HepG2 (cell line): ENCODE data around the gene ATAD2B.

Source experiments
- ATM ChIP-seq: fragments of 450-650 bp; IDR thresholded peaks from 2 replicates; pipeline ENCODE4 v1.7.1; 2017; ENCODE audit warnings: mild to moderate bottlenecking, borderline replicate concordance
- RELA ChIP-seq: sonication (generic); formaldehyde crosslinking; IDR thresholded peaks from 2 replicates; pipeline ENCODE4 v1.4.0; 2020; ENCODE audit warnings: missing genetic modification reagents
- TF ChIP-seq, protein P1 (sequence below): sonication (generic); formaldehyde crosslinking; IDR thresholded peaks from 2 replicates; pipeline ENCODE4 v1.4.0; 2020; ENCODE audit warnings: missing genetic modification reagents

GRCh38 chr2:23803965-23804542 is 122.9 kb downstream of the ATAD2B start:
- TF ChIP-seq RELA (CRISPR knock-in tag) (no peak), ATM (no peak)
- TF ChIP-seq, protein P1, sequence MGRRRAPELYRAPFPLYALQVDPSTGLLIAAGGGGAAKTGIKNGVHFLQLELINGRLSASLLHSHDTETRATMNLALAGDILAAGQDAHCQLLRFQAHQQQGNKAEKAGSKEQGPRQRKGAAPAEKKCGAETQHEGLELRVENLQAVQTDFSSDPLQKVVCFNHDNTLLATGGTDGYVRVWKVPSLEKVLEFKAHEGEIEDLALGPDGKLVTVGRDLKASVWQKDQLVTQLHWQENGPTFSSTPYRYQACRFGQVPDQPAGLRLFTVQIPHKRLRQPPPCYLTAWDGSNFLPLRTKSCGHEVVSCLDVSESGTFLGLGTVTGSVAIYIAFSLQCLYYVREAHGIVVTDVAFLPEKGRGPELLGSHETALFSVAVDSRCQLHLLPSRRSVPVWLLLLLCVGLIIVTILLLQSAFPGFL (CRISPR knock-in tag) = no peak
